GM12878 (cell line): ENCODE measurements around the gene DLG2. TPM values are rescaled to one million over a fixed set of nuclear protein-coding genes. Genes with fewer than 3 reads are reported as not detected.

Experiments
- ATAC-seq: fragments of 200-7000 bp; cut with Tn5 transposase; 3 replicates; pipeline ENCODE4 v1.9.1; 2020; ENCODE audit warnings: mild to moderate bottlenecking, moderate library complexity
- BruUV-seq: library from RNA; stranded (reverse); fragments of 400-500 nt; replicated peaks from 2 replicates; lab custom pipeline; 2021; lab: Mats Ljungman, UMichigan
- CTCF ChIA-PET: fragments of 300-600 bp; sonication (Branson Sonifier 250); formaldehyde crosslinking; extraction: SDS; loops from one replicate; lab custom pipeline; 2021; ENCODE audit warnings: inconsistent platforms; lab: Yijun Ruan, JAX
- POLR2A ChIA-PET: fragments of 350-600 bp; formaldehyde crosslinking; extraction: SDS; loops from one replicate; lab custom pipeline; 2021; ENCODE audit warnings: inconsistent platforms; lab: Charles Lee
- RAD21 ChIA-PET: fragments of 300-600 bp; sonication (Branson Sonifier 250); formaldehyde crosslinking; loops from one replicate; lab custom pipeline; 2023; ENCODE audit warnings: antibody characterized with exemption; ENCODE audit not compliant: unreplicated experiment; lab: Charles Lee
- SMC1A ChIA-PET: fragments of 300-600 bp; sonication (Branson Sonifier 250); formaldehyde crosslinking; loops from one replicate; lab custom pipeline; 2023; ENCODE audit not compliant: unreplicated experiment, uncharacterized antibody; lab: Charles Lee
- DNase-seq: peaks from one replicate; pipeline ENCODE4 v3.0.0-alpha.2; 2011; ENCODE audit warnings: low read depth, low spot score
- FAIRE-seq: peaks from 3 replicates; lab custom pipeline; 2011; peaks lifted over from hg19 to GRCh38; lab: Jason Lieb, UNC
- H2AFZ ChIP-seq: 2 replicates; pipeline ENCODE4 v1.6.0; 2011; ENCODE audit warnings: low read depth, low read length, control low read depth; ENCODE audit not compliant: control insufficient read depth
- H3K27ac ChIP-seq: 2 replicates; pipeline ENCODE4 v1.5.1; 2011; ENCODE audit warnings: control low read depth; ENCODE audit not compliant: control insufficient read depth, insufficient read depth
- H3K27me3 ChIP-seq, 2 experiments: replicated peaks in 1 of 2; 2 replicates each; pipeline versions ENCODE4 v1.6.0 to v1.6.1; 2011; ENCODE audit warnings: low read length in 1 of 2; ENCODE audit not compliant: control insufficient read depth in 2 of 2, insufficient read depth in 2 of 2
- H3K36me3 ChIP-seq, 2 experiments: 2 replicates each; pipeline ENCODE4 v1.5.1; 2011; ENCODE audit warnings: low read length in 1 of 2; ENCODE audit not compliant: control insufficient read depth in 2 of 2, insufficient read depth in 2 of 2
- H3K4me1 ChIP-seq: 2 replicates; pipeline ENCODE4 v1.6.1; 2011; ENCODE audit warnings: mild to moderate bottlenecking, low read length, moderate library complexity, mixed read lengths; ENCODE audit not compliant: control insufficient read depth, insufficient read depth
- H3K4me2 ChIP-seq: 2 replicates; pipeline ENCODE4 v1.6.0; 2011; ENCODE audit warnings: control low read depth; ENCODE audit not compliant: control insufficient read depth, insufficient read depth
- H3K4me3 ChIP-seq: fragments of 200-600 bp; sonication (generic); 2 replicates; pipeline ENCODE4 v1.5.1; 2016
- H3K79me2 ChIP-seq: 2 replicates; pipeline ENCODE4 v1.6.0; 2011; ENCODE audit warnings: low read length; ENCODE audit not compliant: control insufficient read depth, insufficient read depth
- H3K9ac ChIP-seq: 2 replicates; pipeline ENCODE4 v1.8.0; 2011; ENCODE audit warnings: low read length, control low read depth, mixed read lengths; ENCODE audit not compliant: control insufficient read depth, insufficient read depth
- H3K9me3 ChIP-seq: replicated peaks from 3 replicates; pipeline ENCODE4 v1.5.1; 2011; ENCODE audit warnings: mild to moderate bottlenecking, low read length; ENCODE audit not compliant: control insufficient read depth, insufficient read depth
- H4K20me1 ChIP-seq: 2 replicates; pipeline ENCODE4 v1.6.0; 2011; ENCODE audit not compliant: control insufficient read depth, insufficient read depth
- EZH2 ChIP-seq: IDR thresholded peaks from 2 replicates; pipeline ENCODE4 v1.6.1; 2012; ENCODE audit warnings: low read depth, mild to moderate bottlenecking, control low read depth, inconsistent platforms, low read length, borderline replicate concordance; ENCODE audit not compliant: control insufficient read depth
- HDAC6 ChIP-seq: fragments of 200-600 bp; sonication (generic); IDR thresholded peaks from one replicate; pipeline ENCODE4 v1.8.0; 2017; ENCODE audit warnings: antibody characterized with exemption; ENCODE audit not compliant: unreplicated experiment
- MEF2A ChIP-seq: IDR thresholded peaks from 2 replicates; pipeline ENCODE4 v1.6.1; 2011; ENCODE audit warnings: low read depth, mild to moderate bottlenecking, low read length, moderate library complexity; ENCODE audit not compliant: insufficient read depth
- NFXL1 ChIP-seq: fragments of 450-650 bp; IDR thresholded peaks from 2 replicates; pipeline ENCODE4 v1.6.1; 2017; ENCODE audit warnings: antibody characterized with exemption, mild to moderate bottlenecking, borderline replicate concordance
- ZNF207 ChIP-seq: fragments of 450-650 bp; IDR thresholded peaks from 2 replicates; pipeline ENCODE4 v1.6.1; 2014; ENCODE audit warnings: antibody characterized with exemption, mild to moderate bottlenecking, borderline replicate concordance
- ZNF687 ChIP-seq: fragments of 450-650 bp; IDR thresholded peaks from 2 replicates; pipeline ENCODE4 v1.6.1; 2017; ENCODE audit warnings: mild to moderate bottlenecking, moderate library complexity
- in situ Hi-C: fragments of 300-500 bp; cut with MboI; formaldehyde crosslinking; loops from 9 replicates; pipeline ENCODE4 v1.14.3; 2018; ENCODE audit warnings: mixed read lengths
- intact Hi-C: fragments of 100-400 bp; cut with micrococcal nuclease; formaldehyde crosslinking; loops from one replicate; pipeline ENCODE4 v1.14.2; 2022; ENCODE audit not compliant: unreplicated experiment
- polyA plus RNA-seq, 11 experiments: library from polyadenylated mRNA; depleted of rRNA in 4 of 11; unstranded in 6 of 11; stranded (reverse) in 5 of 11; fragments of >200 nt; fragmentation: Nextera tagmentation in 4 of 11; fragmentation: Illumina TruSeq in 1 of 11; extraction: Ambion mirVana in 4 of 11; extraction: Trizol in 1 of 11; gene quantifications; 1 replicate in 1 of 11; 2 replicates in 10 of 11; pipeline versions ENCODE4 v1.2.1 to v1.2.3, GENCODE V29; 2011 to 2016; ENCODE audit warnings: inconsistent platforms in 2 of 11, missing spikeins in 2 of 11, low read depth in 1 of 11
- total RNA-seq, 4 experiments: library from RNA; depleted of rRNA in 3 of 4; stranded (reverse); fragments of >200 nt in 3 of 4; fragmentation: Illumina TruSeq in 1 of 4; extraction: Trizol in 1 of 4; gene quantifications; 2 replicates each; pipeline versions ENCODE4 v1.2.1 to v1.2.3, GENCODE V29; 2013 to 2021

Gene DLG2
- total and polyA plus RNA-seq, 10 of the 15 experiments (the other 5 are each of a cell fraction or from before 2014, with no cell fraction given): 0.09 to 0.98 (median 0.35) TPM

GRCh38 chr11:85377901-85378300 lies 249.2 kb downstream of the DLG2 start:
- POLR2A ChIA-PET: interaction anchor here (0.5 kb wide), 1 partner anchor 296 kb away, joined by 5 read pairs; no protein-coding TSS in a partner anchor
- FAIRE-seq (no peak), ATAC-seq (no peak)
- H3K27me3 ChIP-seq: no peaks in the 10 kb centered on the region
- no peak overlapping the region for H2AFZ ChIP-seq
- SMC1A ChIA-PET: no interaction called here
- H3K79me2 ChIP-seq: no peaks in the 10 kb centered on the region
- CTCF ChIA-PET: no interaction called here
- no peaks in the 10 kb centered on the region for H4K20me1 ChIP-seq
- H3K9me3 ChIP-seq: no peaks in the 10 kb centered on the region
- no peak overlapping the region for H3K4me2 ChIP-seq
- no peak overlapping the region for H3K27ac ChIP-seq
- TF ChIP-seq MEF2A (no peak), ZNF687 (no peak), HDAC6 (no peak), ZNF207 (no peak), NFXL1 (no peak), EZH2 (no peak)
- TF ChIP-seq, all 136 proteins: peak for 0
- Histone ChIP-seq H3K9ac (no peak overlapping the region), H3K4me3 (no peak overlapping the region), H3K4me1 (no peaks in the 10 kb centered on the region), H3K36me3 (no peaks in the 10 kb centered on the region)
- in situ Hi-C loops: no loop called here
- no TSS peak for BruUV-seq
- RAD21 ChIA-PET: no interaction called here
- intact Hi-C loops: no loop called here
- no peak for DNase-seq
